SK-N-SH (cell line): Measurements from ENCODE around the gene SLC11A1. TPM values are rescaled to one million over a fixed set of nuclear protein-coding genes. Genes with fewer than 3 reads are reported as not detected.

Experiments
- CTCF ChIA-PET: fragments of 300-600, 350-600 bp; formaldehyde crosslinking; extraction: SDS; loops from one replicate; lab custom pipeline; 2021; lab: Yijun Ruan, JAX
- POLR2A ChIA-PET: fragments of 350-600 bp; sonication (Branson Sonifier 250); formaldehyde crosslinking; extraction: SDS; loops from one replicate; lab custom pipeline; 2020; ENCODE audit warnings: antibody characterized with exemption, inconsistent platforms; lab: Yijun Ruan, JAX
- DNase-seq: peaks from one replicate; pipeline ENCODE4 v3.0.0; 2012
- H2AFZ ChIP-seq: fragments of 200-600 bp; sonication (generic); 2 replicates; pipeline ENCODE4 v1.8.1; 2016; ENCODE audit warnings: antibody characterized with exemption, mild to moderate bottlenecking, low read depth
- H3F3A ChIP-seq: fragments of 200-600 bp; sonication (generic); replicated peaks from 2 replicates; pipeline ENCODE3; 2016; ENCODE audit warnings: antibody characterized with exemption, mild to moderate bottlenecking; ENCODE audit not compliant: insufficient read depth
- H3K27ac ChIP-seq, 2 experiments: fragments of 200-500 bp in 1 of 2; fragments of 200-600 bp in 1 of 2; sonication (Bioruptor generic) in 1 of 2; sonication (generic), shearing (Covaris generic) in 1 of 2; 2 replicates each; pipeline versions ENCODE4 v1.5.1 to v1.6.1; 2014 to 2016; ENCODE audit warnings: low read depth in 2 of 2, inconsistent platforms in 1 of 2, low read length in 1 of 2, mild to moderate bottlenecking in 1 of 2, mixed read lengths in 1 of 2
- H3K27me3 ChIP-seq: fragments of 200-600 bp; sonication (generic), shearing (Covaris generic); 2 replicates; pipeline ENCODE4 v1.6.1; 2016; ENCODE audit warnings: mixed run types; ENCODE audit not compliant: insufficient read depth
- H3K36me3 ChIP-seq, 2 experiments: fragments of 200-500 bp in 1 of 2; fragments of 200-600 bp in 1 of 2; sonication (Bioruptor generic) in 1 of 2; sonication (generic) in 1 of 2; replicated peaks in 1 of 2; 2 replicates each; pipeline versions ENCODE3 to v1.5.1; 2014 to 2016; ENCODE audit warnings: low read length in 1 of 2, mild to moderate bottlenecking in 1 of 2; ENCODE audit not compliant: insufficient read depth in 2 of 2, control insufficient read depth in 1 of 2
- H3K4me1 ChIP-seq, 2 experiments: fragments of 200-500 bp in 1 of 2; fragments of 200-600 bp in 1 of 2; sonication (Bioruptor generic) in 1 of 2; sonication (generic), shearing (Covaris generic) in 1 of 2; 2 replicates each; pipeline versions ENCODE4 v1.5.1 to v1.6.1; 2014 to 2016; ENCODE audit warnings: low read depth in 1 of 2, low read length in 1 of 2, mixed run types in 1 of 2; ENCODE audit not compliant: insufficient read depth in 2 of 2, control insufficient read depth in 1 of 2
- H3K4me2 ChIP-seq: fragments of 200-600 bp; sonication (generic), shearing (Covaris generic); 2 replicates; pipeline ENCODE4 v1.6.1; 2017; ENCODE audit warnings: mixed run types
- H3K4me3 ChIP-seq, 2 experiments: fragments of 200-500 bp in 1 of 2; fragments of 200-600 bp in 1 of 2; sonication (Bioruptor generic) in 1 of 2; sonication (generic), shearing (Covaris generic) in 1 of 2; 2 replicates each; pipeline versions ENCODE4 v1.5.1 to v1.8.1; 2014 to 2016; ENCODE audit warnings: low read depth in 2 of 2, inconsistent platforms in 1 of 2, low read length in 1 of 2, mild to moderate bottlenecking in 1 of 2, mixed read lengths in 1 of 2, moderate library complexity in 1 of 2
- H3K79me2 ChIP-seq: fragments of 200-600 bp; sonication (generic); 2 replicates; pipeline ENCODE4 v1.8.1; 2017; ENCODE audit warnings: mild to moderate bottlenecking; ENCODE audit not compliant: insufficient read depth
- H3K9ac ChIP-seq: fragments of 200-600 bp; sonication (generic); 2 replicates; pipeline ENCODE4 v1.6.1; 2017; ENCODE audit warnings: mixed run types
- H3K9me2 ChIP-seq: fragments of 200-600 bp; sonication (generic); 2 replicates; pipeline ENCODE4 v1.6.1; 2017; ENCODE audit warnings: mixed run types
- H3K9me3 ChIP-seq: fragments of 200-600 bp; sonication (generic); 2 replicates; pipeline ENCODE4 v1.6.1; 2017; ENCODE audit warnings: mixed run types, mild to moderate bottlenecking, moderate library complexity
- H4K20me1 ChIP-seq: fragments of 200-600 bp; sonication (generic); 2 replicates; pipeline ENCODE4 v1.6.1; 2017; ENCODE audit warnings: mild to moderate bottlenecking, mixed run types; ENCODE audit not compliant: insufficient read depth
- CHD2 ChIP-seq: fragments of 150-350 bp; IDR thresholded peaks from 2 replicates; pipeline ENCODE4 v1.6.1; 2018; ENCODE audit warnings: low read length; ENCODE audit not compliant: partially characterized antibody
- ELF1 ChIP-seq: IDR thresholded peaks from 2 replicates; pipeline ENCODE4 v1.4.0; 2012
- FOSL2 ChIP-seq: IDR thresholded peaks from 2 replicates; pipeline ENCODE4 v1.4.0; 2012; ENCODE audit warnings: low read depth, mild to moderate bottlenecking, moderate library complexity, borderline replicate concordance
- FOXJ3 ChIP-seq: sonication (generic); formaldehyde crosslinking; IDR thresholded peaks from 2 replicates; pipeline ENCODE4 v1.5.1; 2020; ENCODE audit warnings: mild to moderate bottlenecking, missing genetic modification reagents
- FOXM1 ChIP-seq: IDR thresholded peaks from 2 replicates; pipeline ENCODE4 v1.4.0; 2012; ENCODE audit warnings: low read depth, mild to moderate bottlenecking
- GABPA ChIP-seq: IDR thresholded peaks from 2 replicates; pipeline ENCODE4 v1.4.0; 2012; ENCODE audit warnings: low read depth, mild to moderate bottlenecking
- GATA2 ChIP-seq: sonication (generic); formaldehyde crosslinking; IDR thresholded peaks from 2 replicates; pipeline ENCODE4 v1.5.0; 2020; ENCODE audit warnings: mild to moderate bottlenecking, missing genetic modification reagents
- JUND ChIP-seq: IDR thresholded peaks from 2 replicates; pipeline ENCODE4 v1.4.0; 2012
- MAX ChIP-seq: IDR thresholded peaks from 2 replicates; pipeline ENCODE4 v1.4.0; 2012; ENCODE audit warnings: low read depth
- MEF2A ChIP-seq: IDR thresholded peaks from 2 replicates; pipeline ENCODE4 v1.4.0; 2012; ENCODE audit warnings: low read depth, borderline replicate concordance
- MXI1 ChIP-seq: IDR thresholded peaks from 2 replicates; pipeline ENCODE4 v1.6.1; 2012; ENCODE audit warnings: mild to moderate bottlenecking, low read depth, low read length, improper control_type of control experiment
- NFIC ChIP-seq: IDR thresholded peaks from 2 replicates; pipeline ENCODE4 v1.4.0; 2012; ENCODE audit warnings: borderline replicate concordance
- NRF1 ChIP-seq: IDR thresholded peaks from 2 replicates; pipeline ENCODE4 v1.6.1; 2012; ENCODE audit warnings: low read depth, mild to moderate bottlenecking, low read length
- RCOR1 ChIP-seq: fragments of 150-350 bp; IDR thresholded peaks from 2 replicates; pipeline ENCODE4 v1.6.1; 2017; ENCODE audit warnings: antibody characterized with exemption, low read length
- RXRA ChIP-seq: IDR thresholded peaks from 2 replicates; pipeline ENCODE4 v1.4.0; 2012; ENCODE audit warnings: low read depth, mild to moderate bottlenecking, borderline replicate concordance
- SIN3A ChIP-seq: IDR thresholded peaks from 2 replicates; pipeline ENCODE4 v1.6.1; 2012; ENCODE audit warnings: low read depth, mild to moderate bottlenecking, low read length, moderate library complexity, borderline replicate concordance
- TAF1 ChIP-seq: IDR thresholded peaks from 2 replicates; pipeline ENCODE4 v1.6.1; 2012; ENCODE audit warnings: low read depth, mild to moderate bottlenecking, low read length, moderate library complexity, borderline replicate concordance
- TCF12 ChIP-seq: IDR thresholded peaks from 2 replicates; pipeline ENCODE4 v1.4.0; 2012
- TEAD4 ChIP-seq: IDR thresholded peaks from 2 replicates; pipeline ENCODE4 v1.4.0; 2012; ENCODE audit warnings: mild to moderate bottlenecking, borderline replicate concordance; ENCODE audit not compliant: insufficient read depth
- WGBS: methylation state at CpG from one replicate; pipeline ENCODE4 v1.1.6; 2017; ENCODE audit warnings: low lambda C conversion rate; 5-methylcytosine and 5-hydroxymethylcytosine counted together
- polyA plus RNA-seq, 3 experiments: library from polyadenylated mRNA; depleted of rRNA; stranded (reverse); fragments of >200 nt; gene quantifications; 2 replicates each; pipeline ENCODE4 v1.2.3, GENCODE V29; 2012
- TF ChIP-seq, protein P1 (sequence below): fragments of 150-350 bp; IDR thresholded peaks from 2 replicates; pipeline ENCODE4 v1.6.1; 2016; ENCODE audit warnings: mild to moderate bottlenecking, low read depth, low read length
- TF ChIP-seq, protein P2 (sequence below): fragments of 150-350 bp; IDR thresholded peaks from 2 replicates; pipeline ENCODE4 v1.6.1; 2017; ENCODE audit warnings: antibody characterized with exemption, low read length, low read depth, borderline replicate concordance
- TF ChIP-seq, protein P3 (sequence below): IDR thresholded peaks from 2 replicates; pipeline ENCODE4 v1.4.0; 2012; ENCODE audit warnings: low read depth, borderline replicate concordance

Gene SLC11A1
- polyA plus RNA-seq, 1 of the 3 experiments (the other 2 are of a cell fraction), result 0.26 TPM

GRCh38 chr2:218360453-218360852 lies 21.6 kb upstream of the SLC11A1 start:
- H3K4me1 ChIP-seq, result peaks cover 0 to 4% of the 10 kb centered on the region in 2 experiments; a peak in 1 of 4 replicates
- H3K9me2 ChIP-seq, result no peaks in the 10 kb centered on the region
- no peak overlapping the region for H2AFZ ChIP-seq
- H3K79me2 ChIP-seq, result no peaks in the 10 kb centered on the region
- WGBS, result 98% methylated on average over 4 of the region's 4 CpGs
- H3K36me3 ChIP-seq, result no peaks in the 10 kb centered on the region
- no peak overlapping the region for H3K4me3 ChIP-seq
- no peak for DNase-seq
- no peak overlapping the region for H3K4me2 ChIP-seq
- H3K27ac ChIP-seq, result no peak overlapping the region
- ChIA-PET CTCF (interaction anchor here (0.8 to 7.4 kb wide), 3 partner anchors 24 to 59 kb away, joined by 3 to 52 read pairs (median 3); no protein-coding TSS in a partner anchor), POLR2A (no interaction called here)
- H3K9ac ChIP-seq, result no peak overlapping the region
- no peaks in the 10 kb centered on the region for H3K9me3 ChIP-seq
- no peaks in the 10 kb centered on the region for H3F3A ChIP-seq
- TF ChIP-seq GATA2 (no peak), ELF1 (no peak), NFIC (no peak), NRF1 (no peak), MAX (no peak), RCOR1 (no peak), TCF12 (no peak), RXRA (no peak), GABPA (no peak), MXI1 (no peak), MEF2A (no peak), JUND (no peak), TEAD4 (no peak), SIN3A (no peak), CHD2 (no peak)
- TF ChIP-seq, protein P1, sequence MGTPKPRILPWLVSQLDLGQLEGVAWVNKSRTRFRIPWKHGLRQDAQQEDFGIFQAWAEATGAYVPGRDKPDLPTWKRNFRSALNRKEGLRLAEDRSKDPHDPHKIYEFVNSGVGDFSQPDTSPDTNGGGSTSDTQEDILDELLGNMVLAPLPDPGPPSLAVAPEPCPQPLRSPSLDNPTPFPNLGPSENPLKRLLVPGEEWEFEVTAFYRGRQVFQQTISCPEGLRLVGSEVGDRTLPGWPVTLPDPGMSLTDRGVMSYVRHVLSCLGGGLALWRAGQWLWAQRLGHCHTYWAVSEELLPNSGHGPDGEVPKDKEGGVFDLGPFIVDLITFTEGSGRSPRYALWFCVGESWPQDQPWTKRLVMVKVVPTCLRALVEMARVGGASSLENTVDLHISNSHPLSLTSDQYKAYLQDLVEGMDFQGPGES, result no peak
- TF ChIP-seq, protein P2, sequence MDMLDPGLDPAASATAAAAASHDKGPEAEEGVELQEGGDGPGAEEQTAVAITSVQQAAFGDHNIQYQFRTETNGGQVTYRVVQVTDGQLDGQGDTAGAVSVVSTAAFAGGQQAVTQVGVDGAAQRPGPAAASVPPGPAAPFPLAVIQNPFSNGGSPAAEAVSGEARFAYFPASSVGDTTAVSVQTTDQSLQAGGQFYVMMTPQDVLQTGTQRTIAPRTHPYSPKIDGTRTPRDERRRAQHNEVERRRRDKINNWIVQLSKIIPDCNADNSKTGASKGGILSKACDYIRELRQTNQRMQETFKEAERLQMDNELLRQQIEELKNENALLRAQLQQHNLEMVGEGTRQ, result no peak
- no peaks in the 10 kb centered on the region for H4K20me1 ChIP-seq
- H3K27me3 ChIP-seq, result no peaks in the 10 kb centered on the region

DNA sequence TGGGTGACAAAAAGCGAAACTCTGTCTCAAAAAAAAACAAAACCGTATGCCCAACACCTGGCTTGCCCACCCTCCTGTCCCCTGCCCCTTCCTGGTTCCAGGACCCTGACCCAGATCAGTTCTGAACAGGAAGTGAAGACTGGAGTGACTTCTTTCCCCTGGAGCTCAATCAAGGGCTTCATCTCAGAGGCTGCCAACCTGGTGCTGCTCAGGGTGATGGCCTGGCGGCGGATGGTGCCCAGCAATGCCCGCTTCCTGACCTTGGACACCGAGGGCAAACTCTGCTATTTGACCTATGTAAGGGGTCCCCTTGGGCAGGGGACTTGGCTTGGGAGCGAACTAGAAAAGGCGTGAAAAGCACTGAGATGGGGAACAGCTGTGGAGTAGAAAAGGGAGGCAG lies 19.5 kb upstream of the SLC11A1 start:
- no peaks in the 10 kb centered on the region for H4K20me1 ChIP-seq
- CTCF ChIA-PET, result no interaction called here
- POLR2A ChIA-PET, result no interaction called here
- no peak overlapping the region for H3K9ac ChIP-seq
- H3K4me3 ChIP-seq, result no peak overlapping the region
- no peaks in the 10 kb centered on the region; a peak in 1 of 4 replicates for H3K4me1 ChIP-seq
- H3K27ac ChIP-seq, result no peak overlapping the region
- no peaks in the 10 kb centered on the region for H3K79me2 ChIP-seq
- H3K9me2 ChIP-seq, result no peaks in the 10 kb centered on the region
- DNase-seq, result no peak
- H3K36me3 ChIP-seq, result no peaks in the 10 kb centered on the region
- no peaks in the 10 kb centered on the region for H3F3A ChIP-seq
- no peak for TF ChIP-seq FOXJ3 (CRISPR knock-in tag)
- TF ChIP-seq MXI1, result no peak
- no peak for TF ChIP-seq TCF12
- TF ChIP-seq RCOR1, result no peak
- no peak for TF ChIP-seq CHD2
- TF ChIP-seq FOSL2, result no peak
- TF ChIP-seq FOXM1, result no peak
- no peak for TF ChIP-seq TAF1
- no peak for TF ChIP-seq GATA2
- TF ChIP-seq SIN3A, result no peak
- TF ChIP-seq, protein P3, sequence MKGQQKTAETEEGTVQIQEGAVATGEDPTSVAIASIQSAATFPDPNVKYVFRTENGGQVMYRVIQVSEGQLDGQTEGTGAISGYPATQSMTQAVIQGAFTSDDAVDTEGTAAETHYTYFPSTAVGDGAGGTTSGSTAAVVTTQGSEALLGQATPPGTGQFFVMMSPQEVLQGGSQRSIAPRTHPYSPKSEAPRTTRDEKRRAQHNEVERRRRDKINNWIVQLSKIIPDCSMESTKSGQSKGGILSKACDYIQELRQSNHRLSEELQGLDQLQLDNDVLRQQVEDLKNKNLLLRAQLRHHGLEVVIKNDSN, result no peak
- TF ChIP-seq, protein P1, result no peak
- H3K27me3 ChIP-seq, result no peaks in the 10 kb centered on the region
- H3K4me2 ChIP-seq, result no peak overlapping the region
- H2AFZ ChIP-seq, result no peak overlapping the region
- no peaks in the 10 kb centered on the region for H3K9me3 ChIP-seq
- WGBS, result 88% methylated on average over 8 of the region's 8 CpGs
